Prostate gland (tissue), 2 donors: ENCODE measurements around the gene STAMBPL1. TPM values are rescaled to one million over a fixed set of nuclear protein-coding genes. Genes with fewer than 3 reads are reported as not detected.
A peak's percentile ranks its signal among the peaks of the same experiment; 100 is the strongest.

Source experiments
- DNase-seq: peaks from one replicate; pipeline ENCODE4 v3.0.0-alpha.2; 2019; ENCODE audit warnings: low spot score
- H3K27ac ChIP-seq, 2 donors: fragments of 200-600 bp; sonication (generic); 2 replicates each; pipeline ENCODE4 v1.5.1; 2017 to 2019
- H3K27me3 ChIP-seq: fragments of 200-600 bp; sonication (generic); replicated peaks from 2 replicates; pipeline ENCODE4 v1.5.1; 2019; ENCODE audit not compliant: insufficient read depth
- H3K36me3 ChIP-seq, 2 donors: fragments of 200-600 bp; sonication (generic); 1 replicate in 1 of 2; 2 replicates in 1 of 2; pipeline versions ENCODE4 v1.5.1 to v1.8.1; 2017 to 2019
- H3K4me1 ChIP-seq: fragments of 200-600 bp; sonication (generic); replicated peaks from 2 replicates; pipeline ENCODE4 v1.5.1; 2019
- H3K4me3 ChIP-seq, 2 donors: fragments of 200-600 bp; sonication (generic); 2 replicates each; pipeline ENCODE4 v1.5.1; 2017 to 2019
- H3K9me3 ChIP-seq: fragments of 200-600 bp; sonication (generic); 2 replicates; pipeline ENCODE4 v1.5.1; 2017
- POLR2A ChIP-seq: fragments of 450-650 bp; IDR thresholded peaks from one replicate; pipeline ENCODE4 v1.6.1; 2016; ENCODE audit warnings: antibody characterized with exemption, mild to moderate bottlenecking
- POLR2AphosphoS5 ChIP-seq: sonication (generic); formaldehyde crosslinking; IDR thresholded peaks from one replicate; pipeline ENCODE4 v1.6.1; 2017; ENCODE audit warnings: antibody characterized with exemption
- WGBS: methylation state at CpG from one replicate; pipeline ENCODE4 v1.1.5; 2018; 5-methylcytosine and 5-hydroxymethylcytosine counted together
- intact Hi-C: fragments of 100-400 bp; cut with DNase I; formaldehyde crosslinking; loops from one replicate; pipeline ENCODE4 v1.14.2; 2022
- total RNA-seq, 2 donors: library from RNA; depleted of rRNA; stranded (reverse); fragments of >200 nt; gene quantifications; one replicate each; pipeline ENCODE4 v1.1.0, GENCODE V29; 2016
- TF ChIP-seq, protein P1 (sequence below), 4 experiments: fragments of 200-600 bp in 2 of 4; fragments of 450-650 bp in 2 of 4; sonication (generic) in 2 of 4; IDR thresholded peaks; 1 replicate in 3 of 4; 2 replicates in 1 of 4; pipeline ENCODE4 v1.5.1; 2016 to 2019; ENCODE audit warnings: antibody characterized with exemption in 4 of 4, mild to moderate bottlenecking in 2 of 4, moderate library complexity in 2 of 4

STAMBPL1 gene
- total RNA-seq, 2 donors from 2014 or later, result 3.6 to 5.8 TPM

- TF ChIP-seq, protein P1, sequence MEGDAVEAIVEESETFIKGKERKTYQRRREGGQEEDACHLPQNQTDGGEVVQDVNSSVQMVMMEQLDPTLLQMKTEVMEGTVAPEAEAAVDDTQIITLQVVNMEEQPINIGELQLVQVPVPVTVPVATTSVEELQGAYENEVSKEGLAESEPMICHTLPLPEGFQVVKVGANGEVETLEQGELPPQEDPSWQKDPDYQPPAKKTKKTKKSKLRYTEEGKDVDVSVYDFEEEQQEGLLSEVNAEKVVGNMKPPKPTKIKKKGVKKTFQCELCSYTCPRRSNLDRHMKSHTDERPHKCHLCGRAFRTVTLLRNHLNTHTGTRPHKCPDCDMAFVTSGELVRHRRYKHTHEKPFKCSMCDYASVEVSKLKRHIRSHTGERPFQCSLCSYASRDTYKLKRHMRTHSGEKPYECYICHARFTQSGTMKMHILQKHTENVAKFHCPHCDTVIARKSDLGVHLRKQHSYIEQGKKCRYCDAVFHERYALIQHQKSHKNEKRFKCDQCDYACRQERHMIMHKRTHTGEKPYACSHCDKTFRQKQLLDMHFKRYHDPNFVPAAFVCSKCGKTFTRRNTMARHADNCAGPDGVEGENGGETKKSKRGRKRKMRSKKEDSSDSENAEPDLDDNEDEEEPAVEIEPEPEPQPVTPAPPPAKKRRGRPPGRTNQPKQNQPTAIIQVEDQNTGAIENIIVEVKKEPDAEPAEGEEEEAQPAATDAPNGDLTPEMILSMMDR (IDR thresholded peaks at IDR 0.05), result no peak
- no peak for TF ChIP-seq POLR2AphosphoS5
- TF ChIP-seq POLR2A, result no peak
- Histone ChIP-seq H3K4me1 (no peaks in the 10 kb centered on the region), H3K36me3 (no peaks in the 10 kb centered on the region), H3K4me3 (no peak overlapping the region), H3K27me3 (no peaks in the 10 kb centered on the region), H3K9me3 (no peaks in the 10 kb centered on the region), H3K27ac (no peak overlapping the region)
- intact Hi-C loops, result no loop called here
- no peak for DNase-seq
- 59% methylated on average over 3 of the region's 3 CpGs for WGBS
Observed at GRCh38 chr10:88944813-88945212, 64.8 kb downstream of the STAMBPL1 start.

GRCh38 chr10:88946200-88946599, 66.2 kb downstream of the STAMBPL1 start:
- Histone ChIP-seq H3K4me1 (no peaks in the 10 kb centered on the region), H3K36me3 (no peaks in the 10 kb centered on the region)

GRCh38 chr10:88946965-88947590, 67.0 kb downstream of the STAMBPL1 start:
- intact Hi-C loops, result no loop called here

More at GRCh38 chr10:88946200-88946599, 66.2 kb downstream of the STAMBPL1 start:
- Histone ChIP-seq H3K4me3 (no peak overlapping the region), H3K27ac (no peak overlapping the region), H3K9me3 (no peaks in the 10 kb centered on the region), H3K27me3 (no peaks in the 10 kb centered on the region)
- WGBS, result 68% methylated on average over 1 of the region's 1 CpG
- TF ChIP-seq POLR2A (no peak), POLR2AphosphoS5 (no peak)
- TF ChIP-seq, protein P1 (IDR thresholded peaks at IDR 0.05), result no peak
- intact Hi-C loops, result no loop called here
- DNase-seq, result no peak

DNA sequence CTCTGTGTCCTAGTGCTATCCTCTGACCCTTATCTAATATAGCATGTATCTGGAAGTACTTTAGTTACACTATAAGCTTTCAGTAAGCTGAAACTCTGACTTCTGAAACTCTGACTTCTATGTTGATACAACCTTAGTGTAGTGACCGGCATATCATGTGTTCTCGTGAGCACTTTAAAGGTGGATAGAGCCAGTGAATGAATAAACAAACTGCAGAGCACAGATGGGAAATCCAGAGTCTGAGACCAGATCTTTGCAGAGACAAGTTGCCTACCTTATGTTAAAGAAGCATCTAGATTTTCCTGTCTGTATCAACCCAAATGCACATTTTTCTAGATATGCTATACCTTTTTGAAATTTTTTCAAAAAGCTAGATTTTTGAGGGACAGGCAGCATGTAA, 69.0 kb downstream of the STAMBPL1 start:
- intact Hi-C loops, result no loop called here
- no peaks in the 10 kb centered on the region for H3K4me1 ChIP-seq
- no peaks in the 10 kb centered on the region for H3K36me3 ChIP-seq
- no peak for DNase-seq
- TF ChIP-seq POLR2A, result no peak
- TF ChIP-seq, protein P1 (IDR thresholded peaks at IDR 0.05), result no peak
- no peak for TF ChIP-seq POLR2AphosphoS5
- peak overlapping the region; percentile 24 to 25 for H3K4me3 ChIP-seq
- WGBS, result 58% methylated on average over 2 of the region's 2 CpGs
- no peaks in the 10 kb centered on the region for H3K27me3 ChIP-seq
- H3K27ac ChIP-seq, result peak overlapping the region; percentile 84 to 89
- H3K9me3 ChIP-seq, result no peaks in the 10 kb centered on the region

More at GRCh38 chr10:88946965-88947590, 67.0 kb downstream of the STAMBPL1 start:
- H3K4me3 ChIP-seq, result no peak overlapping the region
- no peaks in the 10 kb centered on the region for H3K36me3 ChIP-seq
- peak overlapping the region; percentile 15 to 47 for H3K27ac ChIP-seq
- no peaks in the 10 kb centered on the region for H3K4me1 ChIP-seq
- no peak for DNase-seq
- TF ChIP-seq POLR2AphosphoS5 (no peak), POLR2A (no peak)
- TF ChIP-seq, protein P1 (IDR thresholded peaks at IDR 0.05), result no peak
- WGBS, result 88% methylated on average over 6 of the region's 6 CpGs
- H3K9me3 ChIP-seq, result no peaks in the 10 kb centered on the region
- no peaks in the 10 kb centered on the region for H3K27me3 ChIP-seq
